ENCODE data around the gene KIF21B.

KIF21B gene

DNA sequence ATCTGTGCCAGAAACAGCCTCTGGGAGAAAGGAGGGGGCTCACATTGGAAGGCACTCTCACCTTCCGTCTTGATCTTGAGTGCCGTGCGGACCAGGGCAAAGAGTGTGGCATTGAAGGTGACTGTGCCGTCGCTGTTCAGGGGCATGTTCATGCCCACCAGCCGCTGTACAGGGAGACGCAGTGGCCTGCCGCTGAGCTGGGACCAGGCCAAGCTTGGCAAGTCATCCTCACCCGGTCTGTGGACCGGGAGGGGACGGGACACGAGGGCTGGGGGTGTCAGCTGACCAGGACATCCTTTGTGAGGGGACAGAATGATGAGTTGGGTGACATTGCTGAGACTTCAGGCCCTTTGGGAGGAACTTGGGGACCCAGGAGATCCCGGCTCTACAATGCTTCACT, 25.0 kb upstream of the KIF21B start:
- no peak for DNase-seq (ENCODE audit: low spot score)

GRCh38 chr1:201044119-201044518, 20.6 kb upstream of the KIF21B start:
- no peak for DNase-seq (ENCODE audit: low spot score)

GRCh38 chr1:201042779-201043461, 19.4 kb upstream of the KIF21B start:
- DNase-seq (ENCODE audit: low spot score), result peak; percentile 78

- DNase-seq (ENCODE audit: low spot score), result no peak
Measured at GRCh38 chr1:201041011-201041410, 17.5 kb upstream of the KIF21B start.

- DNase-seq (ENCODE audit: low spot score), result no peak
Measured at GRCh38 chr1:201039876-201040275, 16.4 kb upstream of the KIF21B start.

DNA sequence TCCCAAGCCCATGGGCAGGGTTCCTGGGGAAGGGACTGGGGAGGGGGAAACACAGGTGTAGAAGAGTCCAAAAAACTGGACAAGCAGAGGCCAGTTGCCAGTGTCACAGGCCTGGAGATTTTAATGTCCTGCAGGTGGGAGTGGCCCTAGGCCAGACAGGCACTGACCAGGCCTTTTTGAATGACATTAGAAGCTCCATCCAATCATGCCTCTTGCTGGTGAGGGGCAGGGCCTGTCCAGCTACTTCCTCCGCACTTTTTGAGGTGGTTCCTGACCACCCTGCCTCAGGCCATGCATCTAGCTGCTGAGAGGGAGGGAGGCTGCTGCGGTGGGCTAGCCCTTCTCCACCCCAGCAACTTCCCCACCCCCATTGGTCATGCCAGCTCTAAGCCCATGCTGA, 15.9 kb upstream of the KIF21B start:
- DNase-seq (ENCODE audit: low spot score), result no peak

- DNase-seq (ENCODE audit: low spot score), result no peak
Measured at GRCh38 chr1:201038186-201038876, 14.8 kb upstream of the KIF21B start.

GRCh38 chr1:201036188-201036842, 12.8 kb upstream of the KIF21B start:
- no peak for DNase-seq (ENCODE audit: low spot score)

GRCh38 chr1:201034671-201035070, 11.2 kb upstream of the KIF21B start:
- no peak for DNase-seq (ENCODE audit: low spot score)

DNA sequence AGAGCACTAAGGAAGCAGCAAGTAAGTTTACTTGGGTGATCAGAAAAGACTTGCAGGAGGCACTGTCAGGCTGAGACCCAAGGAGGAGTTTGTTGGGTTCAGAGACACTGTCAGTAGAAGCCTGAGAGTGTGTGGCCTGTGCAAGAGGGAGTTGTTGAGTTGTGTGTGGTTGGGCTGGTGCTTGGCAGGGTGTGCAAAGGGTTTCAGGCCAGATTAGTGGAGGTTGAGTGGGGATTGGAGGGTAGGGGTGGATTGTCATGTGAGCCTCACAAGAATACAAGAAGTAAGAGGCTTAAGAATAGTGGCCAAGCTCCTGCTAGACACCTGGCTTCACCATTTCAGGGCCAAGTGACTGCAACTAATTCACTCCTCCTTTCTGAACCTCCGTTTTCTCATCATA, 8.9 kb upstream of the KIF21B start:
- DNase-seq (ENCODE audit: low spot score), result no peak

- no peak for DNase-seq (ENCODE audit: low spot score)
Measured at GRCh38 chr1:201028461-201028889, 5.0 kb upstream of the KIF21B start.

GRCh38 chr1:201026836-201027235, 3.3 kb upstream of the KIF21B start:
- DNase-seq (ENCODE audit: low spot score), result no peak

- no peak for DNase-seq (ENCODE audit: low spot score)
Measured at GRCh38 chr1:201026234-201026633, 2.7 kb upstream of the KIF21B start.

- DNase-seq (ENCODE audit: low spot score), result no peak
Measured at GRCh38 chr1:201025571-201026002, 2.1 kb upstream of the KIF21B start.

GRCh38 chr1:201024625-201024998, 1.1 kb upstream of the KIF21B start:
- DNase-seq (ENCODE audit: low spot score), result no peak

GRCh38 chr1:201023920-201024624, 558 bp upstream of the KIF21B start:
- DNase-seq (ENCODE audit: low spot score), result no peak

GRCh38 chr1:201022820-201023516, 546 bp downstream of the KIF21B start:
- peak; percentile 47 for DNase-seq (ENCODE audit: low spot score)

GRCh38 chr1:201022493-201022819, 1.1 kb downstream of the KIF21B start:
- no peak for DNase-seq (ENCODE audit: low spot score)

DNA sequence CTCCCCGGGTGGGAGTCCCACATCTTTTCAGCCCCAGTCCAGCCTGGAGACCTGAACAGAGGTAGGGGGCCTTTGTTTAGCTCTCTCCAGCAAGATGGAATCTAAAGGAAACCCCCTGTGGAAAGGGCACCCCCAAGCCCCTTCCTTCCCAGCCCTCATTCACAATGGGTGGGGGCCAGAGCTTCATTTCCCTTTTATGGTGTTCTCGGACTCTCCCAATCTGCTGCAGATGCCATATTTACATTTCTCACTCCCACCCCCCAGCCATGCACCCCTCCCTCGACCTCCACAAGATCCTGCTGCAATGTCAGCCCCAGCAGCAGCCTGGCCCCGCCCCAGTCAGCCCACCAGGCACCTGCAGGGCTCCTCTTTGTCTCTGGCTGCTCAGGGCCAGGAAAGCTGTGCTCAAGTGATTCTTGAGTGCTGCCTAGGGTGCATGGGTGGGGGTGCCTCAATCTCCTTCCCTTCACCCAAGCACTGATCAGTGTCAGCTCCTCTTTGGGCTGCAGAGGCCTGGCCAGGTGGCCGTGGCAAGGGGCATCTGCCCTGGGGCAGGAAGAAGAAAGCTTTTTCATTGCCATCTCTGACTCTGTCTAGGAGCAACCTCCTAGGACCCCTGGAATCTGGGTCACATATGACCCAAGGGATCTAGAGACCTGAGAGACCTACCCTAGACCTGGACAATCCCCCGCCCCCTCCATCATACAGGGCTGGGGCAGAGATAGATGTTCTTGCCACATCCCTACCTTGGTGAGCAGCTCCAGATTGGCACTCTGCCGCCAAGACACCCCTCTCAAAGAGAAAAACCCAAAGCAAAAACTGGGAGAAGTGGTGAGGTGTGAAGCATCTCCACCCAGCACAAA, 1.7 kb downstream of the KIF21B start:
- DNase-seq (ENCODE audit: low spot score), result no peak

DNA sequence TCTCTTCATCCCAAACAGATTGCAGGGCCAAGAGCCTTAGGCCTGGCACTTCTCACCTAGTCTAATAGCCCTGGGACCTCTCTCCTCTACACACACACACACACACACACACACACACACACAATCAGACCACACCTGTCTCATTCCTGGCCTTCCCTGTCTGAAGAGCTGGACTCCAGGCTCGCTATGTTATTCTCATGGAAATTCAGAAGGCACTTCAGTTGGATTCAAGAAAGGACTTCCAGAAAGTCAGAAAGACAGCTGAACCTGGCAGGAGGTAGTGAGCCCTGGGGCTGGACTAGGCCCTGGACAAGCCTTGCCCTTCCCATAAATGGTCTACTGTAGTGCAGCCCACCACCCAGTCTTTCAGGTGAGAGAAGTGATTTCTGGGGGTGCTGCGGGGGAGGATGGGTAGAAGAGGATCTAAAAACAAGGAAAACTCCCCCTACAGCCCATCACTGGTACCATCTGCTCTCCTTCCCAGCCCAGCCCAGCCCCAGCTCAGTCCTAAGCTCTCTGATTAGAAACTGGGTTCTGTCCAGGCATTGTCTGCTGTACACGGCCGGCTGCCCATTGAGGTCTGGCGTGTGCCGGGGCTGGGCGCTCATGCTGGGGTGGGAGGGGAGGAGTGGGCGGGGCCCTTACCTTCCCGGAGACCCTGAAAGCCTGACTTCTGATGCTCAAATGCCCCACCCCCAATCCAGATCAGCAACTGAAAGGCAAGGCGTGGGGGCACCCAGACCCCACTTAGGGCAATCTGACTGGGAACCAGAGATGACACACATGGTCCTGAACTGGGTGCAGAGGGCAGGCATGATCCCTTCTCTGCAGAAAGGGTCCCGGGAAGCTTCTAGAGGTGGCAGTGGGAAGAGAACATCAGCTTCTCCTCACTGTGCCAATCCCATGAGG, 2.5 kb downstream of the KIF21B start:
- no peak for DNase-seq (ENCODE audit: low spot score)
